Measurements from ENCODE around the gene MYLK4.

- no peak for TF ChIP-seq NPAS2 (CRISPR knock-in tag; IDR thresholded peaks at IDR 0.05; ENCODE audit: borderline replicate concordance)
- TF ChIP-seq, protein P1, sequence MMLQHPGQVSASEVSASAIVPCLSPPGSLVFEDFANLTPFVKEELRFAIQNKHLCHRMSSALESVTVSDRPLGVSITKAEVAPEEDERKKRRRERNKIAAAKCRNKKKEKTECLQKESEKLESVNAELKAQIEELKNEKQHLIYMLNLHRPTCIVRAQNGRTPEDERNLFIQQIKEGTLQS (CRISPR knock-in tag; IDR thresholded peaks at IDR 0.05): no peak
- no peak for TF ChIP-seq PHF8 (CRISPR knock-in tag; IDR thresholded peaks at IDR 0.05)
- no peak for TF ChIP-seq SNAPC5 (CRISPR knock-in tag; IDR thresholded peaks at IDR 0.05; ENCODE audit: borderline replicate concordance)
- TF ChIP-seq NFAT5 (CRISPR knock-in tag; IDR thresholded peaks at IDR 0.05): no peak
- TF ChIP-seq MTF1 (CRISPR knock-in tag; IDR thresholded peaks at IDR 0.05): no peak
Measured at GRCh38 chr6:2632368-2632767, 118.4 kb downstream of the MYLK4 start.

Data from HepG2 (cell line).